ENCODE results near the gene TMEFF1.

- TF ChIP-seq, protein P1, sequence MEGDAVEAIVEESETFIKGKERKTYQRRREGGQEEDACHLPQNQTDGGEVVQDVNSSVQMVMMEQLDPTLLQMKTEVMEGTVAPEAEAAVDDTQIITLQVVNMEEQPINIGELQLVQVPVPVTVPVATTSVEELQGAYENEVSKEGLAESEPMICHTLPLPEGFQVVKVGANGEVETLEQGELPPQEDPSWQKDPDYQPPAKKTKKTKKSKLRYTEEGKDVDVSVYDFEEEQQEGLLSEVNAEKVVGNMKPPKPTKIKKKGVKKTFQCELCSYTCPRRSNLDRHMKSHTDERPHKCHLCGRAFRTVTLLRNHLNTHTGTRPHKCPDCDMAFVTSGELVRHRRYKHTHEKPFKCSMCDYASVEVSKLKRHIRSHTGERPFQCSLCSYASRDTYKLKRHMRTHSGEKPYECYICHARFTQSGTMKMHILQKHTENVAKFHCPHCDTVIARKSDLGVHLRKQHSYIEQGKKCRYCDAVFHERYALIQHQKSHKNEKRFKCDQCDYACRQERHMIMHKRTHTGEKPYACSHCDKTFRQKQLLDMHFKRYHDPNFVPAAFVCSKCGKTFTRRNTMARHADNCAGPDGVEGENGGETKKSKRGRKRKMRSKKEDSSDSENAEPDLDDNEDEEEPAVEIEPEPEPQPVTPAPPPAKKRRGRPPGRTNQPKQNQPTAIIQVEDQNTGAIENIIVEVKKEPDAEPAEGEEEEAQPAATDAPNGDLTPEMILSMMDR (IDR thresholded peaks at IDR 0.05; ENCODE audit: insufficient read depth, low read length, poor library complexity, severe bottlenecking): no peak
- no peak for TF ChIP-seq EZH2phosphoT487 (conservative IDR thresholded peaks at IDR 0.05; ENCODE audit: low read length)
Observed at GRCh38 chr9:100498592-100498991, 25.6 kb downstream of the TMEFF1 start.

Data from SU-DHL-6 (cell line).